AG04450 (cell line): Measurements from ENCODE around the gene TNIP3. TPM values are rescaled to one million over a fixed set of nuclear protein-coding genes. Genes with fewer than 3 reads are reported as not detected.
A peak's percentile ranks its signal among the peaks of the same experiment; 100 is the strongest.

Experiments used
- CTCF ChIA-PET: fragments of 300-600, 350-600 bp; formaldehyde crosslinking; extraction: SDS; loops from one replicate; lab custom pipeline; 2022; ENCODE audit warnings: antibody characterized with exemption, inconsistent platforms; lab: Charles Lee
- POLR2A ChIA-PET: fragments of 350-600 bp; formaldehyde crosslinking; extraction: SDS; loops from one replicate; lab custom pipeline; 2021; ENCODE audit warnings: antibody characterized with exemption, inconsistent platforms; lab: Yijun Ruan, JAX
- DNase-seq: peaks from one replicate; pipeline ENCODE4 v3.0.0-alpha.2; 2011; ENCODE audit warnings: low read depth, low spot score
- H3K27ac ChIP-seq: one replicate; pipeline ENCODE4 v1.5.1; 2012; ENCODE audit warnings: low read depth, low read length, control low read depth
- H3K27me3 ChIP-seq: one replicate; pipeline ENCODE4 v1.6.0; 2012; ENCODE audit warnings: low read length; ENCODE audit not compliant: control insufficient read depth, insufficient read depth
- H3K4me3 ChIP-seq: 2 replicates; pipeline ENCODE4 v1.5.1; 2011; ENCODE audit warnings: mild to moderate bottlenecking, low read depth, low read length, control low read depth
- H3K9me3 ChIP-seq: 2 replicates; pipeline ENCODE4 v1.5.1; 2012; ENCODE audit warnings: low read length; ENCODE audit not compliant: control insufficient read depth, insufficient read depth
- polyA plus RNA-seq: library from polyadenylated mRNA; depleted of rRNA; stranded (reverse); fragments of >200 nt; gene quantifications from 2 replicates; pipeline ENCODE4 v1.2.3, GENCODE V29; 2011
- TF ChIP-seq, protein P1 (sequence below): IDR thresholded peaks from 2 replicates; pipeline ENCODE4 v1.5.1; 2011; ENCODE audit warnings: low read depth, low read length, control low read depth, inconsistent platforms

The TNIP3 gene
- polyA plus RNA-seq, 1 experiment: 0.51 TPM

DNA sequence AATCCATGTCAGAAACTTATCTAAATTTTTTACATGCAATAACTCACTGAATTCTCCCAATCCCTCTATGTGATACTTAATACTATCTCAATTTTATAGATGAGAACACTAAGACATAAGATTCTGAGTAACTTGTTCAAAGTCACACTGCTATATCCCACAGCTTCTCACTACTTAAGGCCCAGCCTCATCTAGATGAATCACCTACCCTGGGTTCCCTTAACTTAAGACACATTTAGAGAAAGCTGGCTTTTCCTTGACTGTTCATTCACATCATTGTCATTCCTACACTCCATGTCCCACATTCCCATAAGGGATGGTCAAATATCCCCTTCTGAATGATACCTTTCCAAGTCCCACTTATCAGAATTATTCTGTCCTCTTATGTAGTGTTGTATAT lies 21.0 kb downstream of the TNIP3 start:
- POLR2A ChIA-PET: no interaction called here
- no peak for DNase-seq
- H3K4me3 ChIP-seq: no peak overlapping the region
- CTCF ChIA-PET: no interaction called here
- TF ChIP-seq, protein P1, sequence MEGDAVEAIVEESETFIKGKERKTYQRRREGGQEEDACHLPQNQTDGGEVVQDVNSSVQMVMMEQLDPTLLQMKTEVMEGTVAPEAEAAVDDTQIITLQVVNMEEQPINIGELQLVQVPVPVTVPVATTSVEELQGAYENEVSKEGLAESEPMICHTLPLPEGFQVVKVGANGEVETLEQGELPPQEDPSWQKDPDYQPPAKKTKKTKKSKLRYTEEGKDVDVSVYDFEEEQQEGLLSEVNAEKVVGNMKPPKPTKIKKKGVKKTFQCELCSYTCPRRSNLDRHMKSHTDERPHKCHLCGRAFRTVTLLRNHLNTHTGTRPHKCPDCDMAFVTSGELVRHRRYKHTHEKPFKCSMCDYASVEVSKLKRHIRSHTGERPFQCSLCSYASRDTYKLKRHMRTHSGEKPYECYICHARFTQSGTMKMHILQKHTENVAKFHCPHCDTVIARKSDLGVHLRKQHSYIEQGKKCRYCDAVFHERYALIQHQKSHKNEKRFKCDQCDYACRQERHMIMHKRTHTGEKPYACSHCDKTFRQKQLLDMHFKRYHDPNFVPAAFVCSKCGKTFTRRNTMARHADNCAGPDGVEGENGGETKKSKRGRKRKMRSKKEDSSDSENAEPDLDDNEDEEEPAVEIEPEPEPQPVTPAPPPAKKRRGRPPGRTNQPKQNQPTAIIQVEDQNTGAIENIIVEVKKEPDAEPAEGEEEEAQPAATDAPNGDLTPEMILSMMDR: no peak
- H3K9me3 ChIP-seq: no peaks in the 10 kb centered on the region
- H3K27me3 ChIP-seq: no peaks in the 10 kb centered on the region
- H3K27ac ChIP-seq: no peak overlapping the region

DNA sequence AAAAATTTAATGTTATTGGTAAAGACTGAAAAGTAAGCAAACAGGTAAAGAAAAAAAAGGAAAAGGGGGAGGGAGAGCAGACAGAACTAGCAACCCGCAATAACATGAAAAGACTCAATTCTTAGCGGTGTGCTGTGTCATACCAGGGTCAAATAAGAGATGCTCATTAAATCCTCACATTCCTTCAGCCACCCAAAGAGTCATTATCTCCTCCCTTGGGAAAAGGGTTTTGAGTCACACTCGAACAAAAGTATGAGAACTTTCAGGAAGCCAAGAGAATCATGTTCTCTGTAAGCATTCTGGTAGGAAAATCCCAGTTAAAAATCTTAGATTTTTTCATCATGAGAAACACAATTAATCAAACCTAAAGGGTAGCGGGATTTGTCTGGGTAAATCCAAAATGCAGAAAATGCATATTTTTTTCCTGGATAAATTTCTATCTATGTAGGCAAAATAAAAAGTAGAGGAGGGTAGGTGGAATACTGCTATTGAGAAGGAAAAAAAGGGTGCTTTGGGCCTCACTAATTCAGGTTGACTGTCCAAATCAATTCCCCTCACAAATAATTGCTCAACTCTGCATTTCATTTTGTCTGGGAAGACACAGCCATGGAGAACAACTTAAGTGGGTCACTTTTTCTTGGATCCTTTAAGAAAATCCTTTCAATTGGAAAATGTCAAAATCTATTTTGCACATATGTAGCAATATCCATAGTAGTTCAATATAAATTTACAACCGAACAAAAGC lies 23.2 kb downstream of the TNIP3 start:
- Histone ChIP-seq H3K9me3 (no peaks in the 10 kb centered on the region), H3K27me3 (no peaks in the 10 kb centered on the region), H3K27ac (no peak overlapping the region), H3K4me3 (no peak overlapping the region)
- no peak for DNase-seq
- ChIA-PET CTCF (no interaction called here), POLR2A (no interaction called here)
- TF ChIP-seq, protein P1: no peak

DNA sequence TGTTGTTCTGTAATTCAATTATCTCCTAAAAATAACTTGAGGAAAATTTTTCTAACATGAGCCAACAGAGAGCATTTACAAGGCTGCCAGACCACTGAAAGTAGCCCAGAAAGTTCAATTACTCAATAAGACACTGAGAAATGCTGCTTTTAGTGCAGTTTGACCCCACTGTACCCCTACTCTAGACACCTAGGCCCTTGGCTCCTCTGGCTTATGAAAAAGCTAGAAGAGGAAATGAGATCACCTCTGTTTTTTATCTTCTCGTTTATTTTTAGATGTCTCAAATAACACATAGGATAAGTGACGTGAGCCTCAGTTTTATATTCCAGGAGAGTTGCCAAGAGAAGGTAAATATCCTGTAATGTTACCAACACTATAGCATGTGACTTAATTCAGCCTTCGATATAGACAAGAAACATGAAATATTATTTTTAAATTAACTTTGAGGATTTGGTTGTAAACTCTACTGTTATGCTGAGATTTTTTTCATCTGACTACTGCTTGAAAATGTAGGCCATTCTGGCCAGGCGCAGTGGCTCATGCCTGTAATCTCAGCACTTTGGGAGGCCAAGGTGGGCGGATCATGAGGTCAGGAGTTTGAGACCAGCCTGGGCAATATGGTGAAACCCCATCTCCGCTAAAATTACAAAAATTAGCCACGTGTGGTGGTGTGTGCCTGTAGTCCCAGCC lies 24.4 kb downstream of the TNIP3 start:
- CTCF ChIA-PET: interaction anchor here (1.0 kb wide), 1 partner anchor 1069 kb away, joined by 3 read pairs; no protein-coding TSS in a partner anchor
- DNase-seq: peak; percentile 44
- Histone ChIP-seq H3K27ac (peak overlapping the region; percentile 75), H3K4me3 (no peak overlapping the region), H3K27me3 (no peaks in the 10 kb centered on the region), H3K9me3 (no peaks in the 10 kb centered on the region)
- TF ChIP-seq, protein P1: no peak
- POLR2A ChIA-PET: no interaction called here

DNA sequence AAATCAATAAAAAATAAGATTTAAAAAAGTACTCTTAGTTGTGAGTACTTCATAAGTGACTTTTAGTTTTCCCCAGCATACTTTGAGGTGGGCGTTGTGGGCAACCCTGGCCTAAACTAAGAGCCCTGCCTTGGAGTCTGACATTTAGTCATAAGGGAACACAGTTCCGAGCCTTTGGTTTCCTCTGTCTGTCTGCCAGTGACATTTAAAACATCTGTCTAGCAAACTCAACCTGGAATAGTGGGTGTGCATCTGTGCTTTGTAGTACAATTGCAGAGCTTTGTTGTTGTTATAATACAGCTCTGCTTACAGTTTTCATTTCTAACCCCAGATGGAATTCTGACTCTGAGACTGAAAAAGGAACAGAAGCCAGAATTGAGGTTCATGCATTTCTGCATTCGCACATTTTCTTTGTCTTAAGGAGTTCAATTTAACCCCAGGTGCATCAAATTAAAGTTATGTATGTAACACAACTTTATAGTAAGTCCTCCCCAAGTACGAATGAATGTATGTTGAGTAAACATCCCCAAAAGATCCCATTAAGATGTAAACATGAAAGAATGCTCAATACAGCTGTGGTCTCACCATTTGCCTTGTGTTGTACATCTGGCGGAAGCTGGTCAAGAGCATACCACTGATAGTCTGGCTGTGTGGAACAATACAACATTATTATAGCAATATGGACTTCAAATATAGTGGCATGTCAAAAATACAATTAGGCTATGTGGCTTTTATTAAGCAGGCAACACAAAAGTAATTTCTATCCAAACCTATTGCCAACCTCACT lies 25.9 kb downstream of the TNIP3 start:
- CTCF ChIA-PET: interaction anchor here (1.0 kb wide), 1 partner anchor 1067 kb away, joined by 3 read pairs; no protein-coding TSS in a partner anchor
- no peak overlapping the region for H3K4me3 ChIP-seq
- peak overlapping the region; percentile 3 for H3K27ac ChIP-seq
- no peaks in the 10 kb centered on the region for H3K9me3 ChIP-seq
- POLR2A ChIA-PET: interaction anchor here (0.5 kb wide), 1 partner anchor 60 kb away, joined by 3 read pairs; no protein-coding TSS in a partner anchor
- no peak for DNase-seq
- TF ChIP-seq, protein P1: no peak
- H3K27me3 ChIP-seq: no peaks in the 10 kb centered on the region
